CD14-positive monocyte (primary cell): Measurements from ENCODE around the gene MYADML2. TPM values are rescaled to one million over a fixed set of nuclear protein-coding genes. Genes with fewer than 3 reads are reported as not detected.

Experiments
- DNase-seq, 3 donors: peaks; one replicate each; pipeline ENCODE4 v3.0.0-alpha.2; 2011 to 2022
- H2AFZ ChIP-seq: 2 replicates; pipeline ENCODE4 v1.6.0; 2012; ENCODE audit warnings: mild to moderate bottlenecking, low read depth, low read length, inconsistent platforms; ENCODE audit not compliant: insufficient read depth, poor library complexity, severe bottlenecking
- H3K27ac ChIP-seq, 2 donors: 1 replicate in 1 of 2; 2 replicates in 1 of 2; pipeline ENCODE4 v1.5.1; 2012 to 2013; ENCODE audit warnings: low read length in 2 of 2, control low read depth in 1 of 2, inconsistent platforms in 1 of 2, low read depth in 1 of 2, mild to moderate bottlenecking in 1 of 2
- H3K27me3 ChIP-seq, 2 donors: one replicate each; pipeline versions ENCODE4 v1.6.0 to v1.6.1; 2011 to 2013; ENCODE audit warnings: low read length in 2 of 2; ENCODE audit not compliant: control insufficient read depth in 2 of 2, insufficient read depth in 2 of 2
- H3K36me3 ChIP-seq, 2 donors: replicated peaks in 1 of 2; 1 replicate in 1 of 2; 2 replicates in 1 of 2; pipeline versions ENCODE4 v1.5.1 to v1.6.1; 2012 to 2013; ENCODE audit warnings: low read length in 2 of 2, control low read depth in 1 of 2, inconsistent platforms in 1 of 2, mild to moderate bottlenecking in 1 of 2; ENCODE audit not compliant: insufficient read depth in 2 of 2, control insufficient read depth in 1 of 2
- H3K4me1 ChIP-seq, 2 donors: 1 replicate in 1 of 2; 2 replicates in 1 of 2; pipeline versions ENCODE4 v1.5.1 to v1.6.1; 2012 to 2013; ENCODE audit warnings: low read length in 2 of 2, control low read depth in 1 of 2, inconsistent platforms in 1 of 2, mild to moderate bottlenecking in 1 of 2, moderate library complexity in 1 of 2; ENCODE audit not compliant: insufficient read depth in 2 of 2, control insufficient read depth in 1 of 2
- H3K4me2 ChIP-seq: replicated peaks from 2 replicates; pipeline ENCODE3; 2012; ENCODE audit warnings: low read length, moderate library complexity, mild to moderate bottlenecking; ENCODE audit not compliant: poor library complexity, severe bottlenecking; ENCODE audit errors: extremely low read depth
- H3K4me3 ChIP-seq, 3 experiments: fragments of 200-600 bp in 1 of 3; sonication (generic) in 1 of 3; replicated peaks in 1 of 3; 1 replicate in 2 of 3; 2 replicates in 1 of 3; pipeline ENCODE4 v1.5.1; 2011 to 2013; ENCODE audit warnings: low read length in 3 of 3, mild to moderate bottlenecking in 3 of 3, control low read depth in 2 of 3, low read depth in 2 of 3, inconsistent platforms in 1 of 3, moderate library complexity in 1 of 3
- H3K79me2 ChIP-seq: 2 replicates; pipeline ENCODE4 v1.6.0; 2012; ENCODE audit warnings: mild to moderate bottlenecking, control low read depth, inconsistent platforms, low read length, moderate library complexity; ENCODE audit not compliant: insufficient read depth
- H3K9ac ChIP-seq: 2 replicates; pipeline ENCODE4 v1.6.0; 2017; ENCODE audit warnings: low read length, mild to moderate bottlenecking; ENCODE audit not compliant: insufficient read depth, poor library complexity, severe bottlenecking
- H3K9me3 ChIP-seq, 2 donors: replicated peaks in 1 of 2; 1 replicate in 1 of 2; 2 replicates in 1 of 2; pipeline versions ENCODE4 v1.5.1 to v1.6.1; 2012 to 2013; ENCODE audit warnings: low read length in 2 of 2, control low read depth in 1 of 2; ENCODE audit not compliant: control insufficient read depth in 1 of 2, insufficient read depth in 1 of 2
- H4K20me1 ChIP-seq: 2 replicates; pipeline ENCODE4 v1.6.0; 2012; ENCODE audit warnings: mild to moderate bottlenecking, low read length, control low read depth, moderate library complexity; ENCODE audit not compliant: insufficient read depth
- H3K27ac Mint-ChIP-seq, 7 donors: one replicate each; pipeline ENCODE4 v1.8.0; 2020; ENCODE audit warnings: mild to moderate bottlenecking in 7 of 7, mixed read lengths in 7 of 7, moderate library complexity in 6 of 7, inconsistent platforms in 2 of 7
- H3K27me3 Mint-ChIP-seq, 3 donors: one replicate each; pipeline ENCODE4 v1.8.0; 2021 to 2022; ENCODE audit warnings: low read depth in 3 of 3, mild to moderate bottlenecking in 3 of 3, mixed read lengths in 3 of 3, moderate library complexity in 3 of 3, inconsistent platforms in 1 of 3
- H3K36me3 Mint-ChIP-seq, 2 donors: one replicate each; pipeline ENCODE4 v1.8.0; 2020; ENCODE audit warnings: mixed read lengths in 2 of 2, inconsistent platforms in 1 of 2, mild to moderate bottlenecking in 1 of 2
- H3K4me1 Mint-ChIP-seq: one replicate; pipeline ENCODE4 v1.8.0; 2020; ENCODE audit warnings: mild to moderate bottlenecking, mixed read lengths
- H3K4me3 Mint-ChIP-seq, 2 donors: one replicate each; pipeline ENCODE4 v1.8.0; 2020; ENCODE audit warnings: mild to moderate bottlenecking in 2 of 2, mixed read lengths in 2 of 2, moderate library complexity in 1 of 2
- H3K9me3 Mint-ChIP-seq, 7 donors: one replicate each; pipeline ENCODE4 v1.8.0; 2020 to 2022; ENCODE audit warnings: mixed read lengths in 7 of 7, mild to moderate bottlenecking in 6 of 7, moderate library complexity in 6 of 7, inconsistent platforms in 2 of 7
- CTCF ChIP-seq: fragments of 200-600 bp; IDR thresholded peaks from one replicate; pipeline ENCODE4 v1.8.0; 2022; ENCODE audit warnings: antibody characterized with exemption, mild to moderate bottlenecking
- WGBS: methylation state at CpG from one replicate; pipeline ENCODE4 v1.1.5; 2013; ENCODE audit warnings: missing lambda C conversion rate; ENCODE audit not compliant: insufficient coverage; 5-methylcytosine and 5-hydroxymethylcytosine counted together
- intact Hi-C, 2 donors: fragments of 100-400 bp; cut with micrococcal nuclease; formaldehyde crosslinking; loops; one replicate each; pipeline versions ENCODE4 v1.15.0 to v1.15.1; 2023
- polyA plus RNA-seq, 3 donors: library from polyadenylated mRNA; depleted of rRNA in 1 of 3; unstranded in 2 of 3; stranded (reverse) in 1 of 3; fragments of 300-500 nt in 2 of 3; fragments of >200 nt in 1 of 3; fragmentation: Illumina TruSeq in 2 of 3; gene quantifications; 1 replicate in 2 of 3; 2 replicates in 1 of 3; pipeline ENCODE4 v1.2.3, GENCODE V29; 2012 to 2021

MYADML2 gene
- polyA plus RNA-seq, 3 donors: not detected

DNA sequence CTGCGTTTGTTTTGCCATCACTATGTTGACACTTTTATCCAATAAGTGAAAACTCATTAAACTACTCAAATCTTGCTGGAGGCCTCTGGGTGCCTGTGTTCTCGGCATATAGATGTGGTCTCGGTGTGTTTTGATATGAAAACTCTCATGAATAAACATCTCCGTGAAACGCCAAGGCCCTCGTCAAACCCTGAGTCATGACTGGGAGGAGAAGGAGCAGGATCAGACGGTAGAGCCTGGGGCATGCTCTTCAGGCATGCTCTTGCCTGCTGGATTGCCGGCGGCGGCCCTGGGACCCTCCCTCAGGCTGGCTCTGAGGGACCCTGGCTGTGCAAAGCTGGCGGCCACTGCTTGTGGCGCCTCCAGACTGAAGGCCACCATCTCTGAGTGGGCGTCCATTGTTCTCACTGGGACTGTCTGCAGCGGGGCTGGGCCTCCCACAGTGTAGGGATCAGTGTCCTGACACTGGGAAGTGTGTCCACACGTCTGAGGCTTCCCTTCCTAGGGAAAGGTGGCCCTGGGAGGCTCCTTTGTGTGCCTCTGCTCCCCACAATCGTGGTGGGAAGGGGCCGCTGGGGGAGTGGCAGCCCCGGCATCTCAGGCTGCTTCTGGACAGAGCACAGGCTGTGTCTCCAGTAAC, 46.7 kb downstream of the MYADML2 start:
- Histone ChIP-seq H3K27me3 (peaks cover 3 to 20% of the 10 kb centered on the region in 2 donors), H3K27ac (no peak overlapping the region), H3K4me1 (peaks cover 0 to 12% of the 10 kb centered on the region in 2 donors), H3K79me2 (peaks cover 5% of the 10 kb centered on the region), H3K4me2 (no peak overlapping the region), H2AFZ (no peak overlapping the region), H3K36me3 (peaks cover 37 to 64% of the 10 kb centered on the region in 2 donors), H3K4me3 (no peak overlapping the region), H3K9ac (no peak overlapping the region), H3K9me3 (no peaks in the 10 kb centered on the region), H4K20me1 (peaks cover 27% of the 10 kb centered on the region)
- TF ChIP-seq CTCF: no peak
- WGBS: 87% methylated on average over 13 of the region's 18 CpGs
- Mint-ChIP-seq H3K27ac (no peak overlapping the region), H3K4me3 (no peak overlapping the region), H3K9me3 (peaks cover 0 to 12% (median 0%) of the 10 kb centered on the region in 7 donors), H3K27me3 (peaks cover 19 to 33% (median 21%) of the 10 kb centered on the region in 3 donors), H3K4me1 (peaks cover 2% of the 10 kb centered on the region), H3K36me3 (peaks cover 59 to 74% of the 10 kb centered on the region in 2 donors)
- DNase-seq: no peak
- intact Hi-C loops: no loop called here

GRCh38 chr17:81899514-81900166, 47.4 kb downstream of the MYADML2 start:
- intact Hi-C loops: no loop called here
- no peak overlapping the region for H3K27ac Mint-ChIP-seq

More at GRCh38 chr17:81899514-81900166, 47.4 kb downstream of the MYADML2 start:
- peaks cover 2% of the 10 kb centered on the region for H3K4me1 Mint-ChIP-seq
- peaks cover 0 to 12% (median 0%) of the 10 kb centered on the region in 7 donors for H3K9me3 Mint-ChIP-seq
- H3K27me3 Mint-ChIP-seq: peaks cover 19 to 33% (median 21%) of the 10 kb centered on the region in 3 donors
- H3K4me1 ChIP-seq: peaks cover 0 to 12% of the 10 kb centered on the region in 2 donors
- peaks cover 27% of the 10 kb centered on the region for H4K20me1 ChIP-seq
- peaks cover 3 to 20% of the 10 kb centered on the region in 2 donors for H3K27me3 ChIP-seq
- TF ChIP-seq CTCF: no peak
- H3K4me3 Mint-ChIP-seq: no peak overlapping the region
- no peak overlapping the region for H3K4me2 ChIP-seq
- H3K9ac ChIP-seq: no peak overlapping the region
- WGBS: 94% methylated on average over 22 of the region's 22 CpGs
- no peak for DNase-seq
- no peak overlapping the region for H2AFZ ChIP-seq
- H3K36me3 ChIP-seq: peaks cover 38 to 66% of the 10 kb centered on the region in 2 donors
- H3K36me3 Mint-ChIP-seq: peaks cover 63 to 75% of the 10 kb centered on the region in 2 donors
- no peak overlapping the region for H3K4me3 ChIP-seq
- no peak overlapping the region for H3K27ac ChIP-seq
- H3K9me3 ChIP-seq: no peaks in the 10 kb centered on the region
- peaks cover 5% of the 10 kb centered on the region for H3K79me2 ChIP-seq
